HepG2 (cell line): Measurements from ENCODE around the gene PGA5. TPM values are rescaled to one million over a fixed set of nuclear protein-coding genes. Genes with fewer than 3 reads are reported as not detected.

Source experiments
- ATM ChIP-seq: fragments of 450-650 bp; IDR thresholded peaks from 2 replicates; pipeline ENCODE4 v1.7.1; 2017; ENCODE audit warnings: mild to moderate bottlenecking, borderline replicate concordance
- CBFB ChIP-seq: sonication (generic); formaldehyde crosslinking; IDR thresholded peaks from 2 replicates; pipeline ENCODE4 v1.4.0; 2020; ENCODE audit warnings: missing genetic modification reagents
- HDAC6 ChIP-seq: fragments of 200-600 bp; sonication (generic); IDR thresholded peaks from 2 replicates; pipeline ENCODE4 v1.7.0; 2017; ENCODE audit warnings: mild to moderate bottlenecking, antibody characterized with exemption, low read length, low read depth
- KLF12 ChIP-seq: sonication (generic); formaldehyde crosslinking; IDR thresholded peaks from 2 replicates; pipeline ENCODE4 v1.4.0; 2020; ENCODE audit warnings: missing genetic modification reagents, borderline replicate concordance
- MZF1 ChIP-seq: sonication (generic); formaldehyde crosslinking; IDR thresholded peaks from 2 replicates; pipeline ENCODE4 v1.8.1; 2023; ENCODE audit warnings: mild to moderate bottlenecking, missing genetic modification reagents, borderline replicate concordance
- YEATS4 ChIP-seq: sonication (generic); formaldehyde crosslinking; IDR thresholded peaks from 2 replicates; pipeline ENCODE4 v1.4.0; 2020; ENCODE audit warnings: missing genetic modification reagents, borderline replicate concordance
- ZNF160 ChIP-seq: sonication (generic); formaldehyde crosslinking; IDR thresholded peaks from 2 replicates; pipeline ENCODE4 v1.8.0; 2022; ENCODE audit warnings: mild to moderate bottlenecking, inconsistent platforms, missing genetic modification reagents
- ZNF224 ChIP-seq: sonication (generic); formaldehyde crosslinking; IDR thresholded peaks from 2 replicates; pipeline ENCODE4 v1.5.0; 2020; ENCODE audit warnings: mild to moderate bottlenecking, missing genetic modification reagents
- ZNF709 ChIP-seq: sonication (generic); formaldehyde crosslinking; IDR thresholded peaks from 2 replicates; pipeline ENCODE4 v1.5.0; 2020; ENCODE audit warnings: mild to moderate bottlenecking, missing genetic modification reagents
- ZNF75D ChIP-seq: sonication (generic); formaldehyde crosslinking; IDR thresholded peaks from 2 replicates; pipeline ENCODE4 v1.8.1; 2023; ENCODE audit warnings: missing genetic modification reagents, mild to moderate bottlenecking, borderline replicate concordance
- ZNF850 ChIP-seq: sonication (generic); formaldehyde crosslinking; conservative IDR thresholded peaks from 2 replicates; pipeline ENCODE4 v1.9.0; 2021; ENCODE audit warnings: mild to moderate bottlenecking, missing genetic modification reagents
- polyA plus RNA-seq, 8 experiments: library from polyadenylated mRNA; depleted of rRNA in 3 of 8; stranded (reverse) in 7 of 8; unstranded in 1 of 8; fragments of >200 nt; fragmentation: Illumina TruSeq in 4 of 8; extraction: Trizol in 4 of 8; gene quantifications; 2 replicates each; pipeline versions ENCODE4 v1.2.1 to v1.2.3, GENCODE V29; 2011 to 2016; ENCODE audit warnings: low read depth in 4 of 8, missing spikeins in 1 of 8, mixed read lengths in 1 of 8; ENCODE audit not compliant: insufficient read depth in 1 of 8
- total RNA-seq, 5 experiments: library from RNA; depleted of rRNA; stranded (reverse); fragments of >200 nt; fragmentation: Illumina TruSeq; extraction: Trizol; gene quantifications; 2 replicates each; pipeline ENCODE4 v1.2.3, GENCODE V29; 2016; ENCODE audit warnings: low read depth in 1 of 5
- TF ChIP-seq, protein P1 (sequence below): sonication (generic); formaldehyde crosslinking; IDR thresholded peaks from one replicate; pipeline ENCODE4 v1.5.1; 2020; ENCODE audit warnings: mild to moderate bottlenecking, missing genetic modification reagents; ENCODE audit errors: not compliant biosample characterization
- TF ChIP-seq, protein P2 (sequence below): sonication (generic); formaldehyde crosslinking; IDR thresholded peaks from 2 replicates; pipeline ENCODE4 v1.4.0; 2020; ENCODE audit warnings: mild to moderate bottlenecking, missing genetic modification reagents, borderline replicate concordance
- TF ChIP-seq, protein P3 (sequence below): sonication (generic); formaldehyde crosslinking; IDR thresholded peaks from 2 replicates; pipeline ENCODE4 v1.4.0; 2020; ENCODE audit warnings: mild to moderate bottlenecking, missing genetic modification reagents

Gene PGA5
- total and polyA plus RNA-seq, 2 of the 13 experiments (the other 11 are each of a cell fraction or from before 2014, with no cell fraction given) = not detected

- TF ChIP-seq, protein P1, sequence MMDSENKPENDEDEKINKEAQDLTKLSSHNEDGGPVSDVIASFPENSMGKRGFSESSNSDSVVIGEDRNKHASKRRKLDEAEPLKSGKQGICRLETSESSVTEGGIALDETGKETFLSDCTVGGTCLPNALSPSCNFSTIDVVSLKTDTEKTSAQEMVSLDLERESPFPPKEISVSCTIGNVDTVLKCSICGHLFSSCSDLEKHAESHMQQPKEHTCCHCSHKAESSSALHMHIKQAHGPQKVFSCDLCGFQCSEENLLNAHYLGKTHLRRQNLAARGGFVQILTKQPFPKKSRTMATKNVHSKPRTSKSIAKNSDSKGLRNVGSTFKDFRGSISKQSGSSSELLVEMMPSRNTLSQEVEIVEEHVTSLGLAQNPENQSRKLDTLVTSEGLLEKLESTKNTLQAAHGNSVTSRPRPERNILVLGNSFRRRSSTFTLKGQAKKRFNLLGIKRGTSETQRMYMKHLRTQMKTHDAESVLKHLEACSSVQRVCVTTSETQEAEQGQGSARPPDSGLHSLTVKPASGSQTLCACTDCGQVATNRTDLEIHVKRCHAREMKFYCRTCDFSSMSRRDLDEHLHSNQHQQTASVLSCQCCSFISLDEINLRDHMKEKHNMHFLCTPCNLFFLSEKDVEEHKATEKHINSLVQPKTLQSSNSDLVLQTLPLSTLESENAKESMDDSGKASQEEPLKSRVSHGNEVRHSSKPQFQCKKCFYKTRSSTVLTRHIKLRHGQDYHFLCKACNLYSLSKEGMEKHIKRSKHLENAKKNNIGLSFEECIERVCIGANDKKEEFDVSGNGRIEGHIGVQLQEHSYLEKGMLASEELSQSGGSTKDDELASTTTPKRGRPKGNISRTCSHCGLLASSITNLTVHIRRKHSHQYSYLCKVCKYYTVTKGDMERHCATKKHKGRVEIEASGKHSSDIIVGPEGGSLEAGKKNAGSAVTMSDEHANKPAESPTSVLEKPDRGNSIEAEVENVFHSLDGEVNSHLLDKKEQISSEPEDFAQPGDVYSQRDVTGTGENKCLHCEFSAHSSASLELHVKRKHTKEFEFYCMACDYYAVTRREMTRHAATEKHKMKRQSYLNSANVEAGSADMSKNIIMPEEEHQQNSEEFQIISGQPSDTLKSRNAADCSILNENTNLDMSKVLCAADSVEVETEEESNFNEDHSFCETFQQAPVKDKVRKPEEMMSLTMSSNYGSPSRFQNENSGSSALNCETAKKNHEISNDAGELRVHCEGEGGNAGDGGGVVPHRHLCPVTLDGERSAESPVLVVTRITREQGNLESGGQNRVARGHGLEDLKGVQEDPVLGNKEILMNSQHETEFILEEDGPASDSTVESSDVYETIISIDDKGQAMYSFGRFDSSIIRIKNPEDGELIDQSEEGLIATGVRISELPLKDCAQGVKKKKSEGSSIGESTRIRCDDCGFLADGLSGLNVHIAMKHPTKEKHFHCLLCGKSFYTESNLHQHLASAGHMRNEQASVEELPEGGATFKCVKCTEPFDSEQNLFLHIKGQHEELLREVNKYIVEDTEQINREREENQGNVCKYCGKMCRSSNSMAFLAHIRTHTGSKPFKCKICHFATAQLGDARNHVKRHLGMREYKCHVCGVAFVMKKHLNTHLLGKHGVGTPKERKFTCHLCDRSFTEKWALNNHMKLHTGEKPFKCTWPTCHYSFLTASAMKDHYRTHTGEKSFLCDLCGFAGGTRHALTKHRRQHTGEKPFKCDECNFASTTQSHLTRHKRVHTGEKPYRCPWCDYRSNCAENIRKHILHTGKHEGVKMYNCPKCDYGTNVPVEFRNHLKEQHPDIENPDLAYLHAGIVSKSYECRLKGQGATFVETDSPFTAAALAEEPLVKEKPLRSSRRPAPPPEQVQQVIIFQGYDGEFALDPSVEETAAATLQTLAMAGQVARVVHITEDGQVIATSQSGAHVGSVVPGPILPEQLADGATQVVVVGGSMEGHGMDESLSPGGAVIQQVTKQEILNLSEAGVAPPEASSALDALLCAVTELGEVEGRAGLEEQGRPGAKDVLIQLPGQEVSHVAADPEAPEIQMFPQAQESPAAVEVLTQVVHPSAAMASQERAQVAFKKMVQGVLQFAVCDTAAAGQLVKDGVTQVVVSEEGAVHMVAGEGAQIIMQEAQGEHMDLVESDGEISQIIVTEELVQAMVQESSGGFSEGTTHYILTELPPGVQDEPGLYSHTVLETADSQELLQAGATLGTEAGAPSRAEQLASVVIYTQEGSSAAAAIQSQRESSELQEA = no peak
- TF ChIP-seq MZF1 (CRISPR knock-in tag) = no peak
- TF ChIP-seq ATM = no peak
- no peak for TF ChIP-seq ZNF224 (CRISPR knock-in tag)
- TF ChIP-seq, protein P2, sequence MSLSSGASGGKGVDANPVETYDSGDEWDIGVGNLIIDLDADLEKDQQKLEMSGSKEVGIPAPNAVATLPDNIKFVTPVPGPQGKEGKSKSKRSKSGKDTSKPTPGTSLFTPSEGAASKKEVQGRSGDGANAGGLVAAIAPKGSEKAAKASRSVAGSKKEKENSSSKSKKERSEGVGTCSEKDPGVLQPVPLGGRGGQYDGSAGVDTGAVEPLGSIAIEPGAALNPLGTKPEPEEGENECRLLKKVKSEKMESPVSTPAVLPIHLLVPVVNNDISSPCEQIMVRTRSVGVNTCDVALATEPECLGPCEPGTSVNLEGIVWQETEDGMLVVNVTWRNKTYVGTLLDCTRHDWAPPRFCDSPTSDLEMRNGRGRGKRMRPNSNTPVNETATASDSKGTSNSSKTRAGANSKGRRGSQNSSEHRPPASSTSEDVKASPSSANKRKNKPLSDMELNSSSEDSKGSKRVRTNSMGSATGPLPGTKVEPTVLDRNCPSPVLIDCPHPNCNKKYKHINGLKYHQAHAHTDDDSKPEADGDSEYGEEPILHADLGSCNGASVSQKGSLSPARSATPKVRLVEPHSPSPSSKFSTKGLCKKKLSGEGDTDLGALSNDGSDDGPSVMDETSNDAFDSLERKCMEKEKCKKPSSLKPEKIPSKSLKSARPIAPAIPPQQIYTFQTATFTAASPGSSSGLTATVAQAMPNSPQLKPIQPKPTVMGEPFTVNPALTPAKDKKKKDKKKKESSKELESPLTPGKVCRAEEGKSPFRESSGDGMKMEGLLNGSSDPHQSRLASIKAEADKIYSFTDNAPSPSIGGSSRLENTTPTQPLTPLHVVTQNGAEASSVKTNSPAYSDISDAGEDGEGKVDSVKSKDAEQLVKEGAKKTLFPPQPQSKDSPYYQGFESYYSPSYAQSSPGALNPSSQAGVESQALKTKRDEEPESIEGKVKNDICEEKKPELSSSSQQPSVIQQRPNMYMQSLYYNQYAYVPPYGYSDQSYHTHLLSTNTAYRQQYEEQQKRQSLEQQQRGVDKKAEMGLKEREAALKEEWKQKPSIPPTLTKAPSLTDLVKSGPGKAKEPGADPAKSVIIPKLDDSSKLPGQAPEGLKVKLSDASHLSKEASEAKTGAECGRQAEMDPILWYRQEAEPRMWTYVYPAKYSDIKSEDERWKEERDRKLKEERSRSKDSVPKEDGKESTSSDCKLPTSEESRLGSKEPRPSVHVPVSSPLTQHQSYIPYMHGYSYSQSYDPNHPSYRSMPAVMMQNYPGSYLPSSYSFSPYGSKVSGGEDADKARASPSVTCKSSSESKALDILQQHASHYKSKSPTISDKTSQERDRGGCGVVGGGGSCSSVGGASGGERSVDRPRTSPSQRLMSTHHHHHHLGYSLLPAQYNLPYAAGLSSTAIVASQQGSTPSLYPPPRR = peak; percentile 24; the same call in 1 of the 2 replicates
- peak; percentile 26; the same call in 1 of the 2 replicates for TF ChIP-seq ZNF160
- no peak; the same call in 1 of the 2 replicates for TF ChIP-seq ZNF709 (CRISPR knock-in tag)
- TF ChIP-seq YEATS4 = peak; percentile 83; the same call in 1 of the 2 replicates
- peak; percentile 35; the same call in 1 of the 2 replicates for TF ChIP-seq KLF12
- no peak for TF ChIP-seq HDAC6
- no peak for TF ChIP-seq ZNF75D
- TF ChIP-seq CBFB = peak; percentile 46
- TF ChIP-seq ZNF850 (CRISPR knock-in tag) = 0 out of 2 replicates have a peak, but pooled peaks have one; percentile 33
- TF ChIP-seq, protein P3, sequence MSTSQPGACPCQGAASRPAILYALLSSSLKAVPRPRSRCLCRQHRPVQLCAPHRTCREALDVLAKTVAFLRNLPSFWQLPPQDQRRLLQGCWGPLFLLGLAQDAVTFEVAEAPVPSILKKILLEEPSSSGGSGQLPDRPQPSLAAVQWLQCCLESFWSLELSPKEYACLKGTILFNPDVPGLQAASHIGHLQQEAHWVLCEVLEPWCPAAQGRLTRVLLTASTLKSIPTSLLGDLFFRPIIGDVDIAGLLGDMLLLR (CRISPR knock-in tag) = peak; percentile 51; the same call in 1 of the 2 replicates
These were observed 54.0 kb downstream of the PGA5 start, which contains the start of gene VWCE (continued) for GRCh38 chr11:61294717-61295595.
